ENCODE data around the gene ANO7.

The ANO7 gene

GRCh38 chr2:241255542-241256167, 67.2 kb downstream of the ANO7 start:
- no peak for TF ChIP-seq CTCF (conservative IDR thresholded peaks at IDR 0.05; ENCODE audit: low read depth, low read length)
- no peak for DNase-seq (ENCODE audit: low read depth)
- H3K4me3 ChIP-seq (ENCODE audit: low read depth, low read length): no peak overlapping the region

GRCh38 chr2:241256168-241256545, 67.7 kb downstream of the ANO7 start:
- DNase-seq (ENCODE audit: low read depth): no peak
- no peak for TF ChIP-seq CTCF (conservative IDR thresholded peaks at IDR 0.05; ENCODE audit: low read depth, low read length)

GRCh38 chr2:241257419-241258032, 69.0 kb downstream of the ANO7 start:
- no peak overlapping the region for H3K4me3 ChIP-seq (ENCODE audit: low read depth, low read length)
- TF ChIP-seq CTCF (conservative IDR thresholded peaks at IDR 0.05; ENCODE audit: low read depth, low read length): peak; percentile 39
- DNase-seq (ENCODE audit: low read depth): peak; percentile 42

More at GRCh38 chr2:241256168-241256545, 67.7 kb downstream of the ANO7 start:
- H3K4me3 ChIP-seq (ENCODE audit: low read depth, low read length): no peak overlapping the region

GRCh38 chr2:241258505-241259280, 70.2 kb downstream of the ANO7 start:
- DNase-seq (ENCODE audit: low read depth): no peak
- no peak for TF ChIP-seq CTCF (conservative IDR thresholded peaks at IDR 0.05; ENCODE audit: low read depth, low read length)

GRCh38 chr2:241260911-241261310, 72.4 kb downstream of the ANO7 start:
- no peak for DNase-seq (ENCODE audit: low read depth)
- no peak for TF ChIP-seq CTCF (conservative IDR thresholded peaks at IDR 0.05; ENCODE audit: low read depth, low read length)
- H3K4me3 ChIP-seq (ENCODE audit: low read depth, low read length): no peak overlapping the region

More at GRCh38 chr2:241258505-241259280, 70.2 kb downstream of the ANO7 start:
- no peak overlapping the region for H3K4me3 ChIP-seq (ENCODE audit: low read depth, low read length)

- TF ChIP-seq CTCF (conservative IDR thresholded peaks at IDR 0.05; ENCODE audit: low read depth, low read length): no peak
- no peak for DNase-seq (ENCODE audit: low read depth)
- H3K4me3 ChIP-seq (ENCODE audit: low read depth, low read length): no peak overlapping the region
These were observed 73.2 kb downstream of the ANO7 start for GRCh38 chr2:241261628-241262027.
